Adipocyte (in vitro differentiated cells): ENCODE results near the gene TSPAN33.
A peak's percentile ranks its signal among the peaks of the same experiment; 100 is the strongest.
"Not testable (repeated sequence)": the region's sequence is repeated elsewhere in the genome, so short reads cannot be mapped to it uniquely, and the experiment has no call there.

ENCODE experiments used
- DNase-seq: peaks from one replicate; pipeline ENCODE4 v3.0.0-alpha.2; 2015; ENCODE audit warnings: low read depth
- H3K27me3 ChIP-seq: replicated peaks from 2 replicates; pipeline ENCODE4 v1.7.0; 2013; ENCODE audit warnings: mild to moderate bottlenecking, low read length, moderate library complexity; ENCODE audit not compliant: control insufficient read depth, insufficient read depth
- H3K36me3 ChIP-seq: 2 replicates; pipeline ENCODE4 v1.7.0; 2013; ENCODE audit warnings: low read length, mild to moderate bottlenecking, moderate library complexity; ENCODE audit not compliant: control insufficient read depth, insufficient read depth, severe bottlenecking
- H3K4me1 ChIP-seq: 2 replicates; pipeline ENCODE4 v1.7.0; 2013; ENCODE audit warnings: mild to moderate bottlenecking, low read length, moderate library complexity; ENCODE audit not compliant: control insufficient read depth, insufficient read depth
- H3K4me3 ChIP-seq: 2 replicates; pipeline ENCODE4 v1.7.0; 2013; ENCODE audit warnings: mild to moderate bottlenecking, low read length, moderate library complexity
- H3K9ac ChIP-seq: 2 replicates; pipeline ENCODE4 v1.7.0; 2013; ENCODE audit warnings: mild to moderate bottlenecking, low read length, moderate library complexity
- H3K9me3 ChIP-seq: 2 replicates; pipeline ENCODE4 v1.7.0; 2013; ENCODE audit warnings: mild to moderate bottlenecking, low read length, moderate library complexity; ENCODE audit not compliant: control insufficient read depth

The TSPAN33 gene

GRCh38 chr7:129213828-129214227, 69.3 kb downstream of the TSPAN33 start:
- no peaks in the 10 kb centered on the region for H3K9me3 ChIP-seq
- DNase-seq: no peak
- H3K9ac ChIP-seq: no peak overlapping the region
- H3K36me3 ChIP-seq: no peaks in the 10 kb centered on the region
- peaks cover 32% of the 10 kb centered on the region for H3K27me3 ChIP-seq
- no peaks in the 10 kb centered on the region for H3K4me1 ChIP-seq
- no peak overlapping the region for H3K4me3 ChIP-seq

GRCh38 chr7:129215691-129216090, 71.2 kb downstream of the TSPAN33 start:
- not testable (repeated sequence) for DNase-seq, H3K4me3 ChIP-seq, H3K9me3 ChIP-seq, H3K9ac ChIP-seq, H3K4me1 ChIP-seq, H3K36me3 ChIP-seq
- peaks cover 18% of the 10 kb centered on the region for H3K27me3 ChIP-seq

GRCh38 chr7:129216101-129216715, 71.7 kb downstream of the TSPAN33 start:
- not testable (repeated sequence) for H3K9ac ChIP-seq, H3K4me1 ChIP-seq, H3K36me3 ChIP-seq, H3K9me3 ChIP-seq, H3K4me3 ChIP-seq, DNase-seq
- peaks cover 13% of the 10 kb centered on the region for H3K27me3 ChIP-seq

GRCh38 chr7:129216821-129217416, 72.4 kb downstream of the TSPAN33 start:
- H3K27me3 ChIP-seq: peaks cover 12% of the 10 kb centered on the region
- H3K4me3 ChIP-seq, H3K9me3 ChIP-seq, DNase-seq, H3K36me3 ChIP-seq, H3K9ac ChIP-seq, H3K4me1 ChIP-seq: not testable (repeated sequence)

GRCh38 chr7:129218514-129219062, 74.1 kb downstream of the TSPAN33 start:
- no peaks in the 10 kb centered on the region for H3K4me1 ChIP-seq
- no peak overlapping the region for H3K9ac ChIP-seq
- DNase-seq: peak; percentile 95

GRCh38 chr7:129219166-129219565, 74.7 kb downstream of the TSPAN33 start:
- H3K4me1 ChIP-seq, DNase-seq, H3K4me3 ChIP-seq, H3K9ac ChIP-seq, H3K36me3 ChIP-seq, H3K27me3 ChIP-seq, H3K9me3 ChIP-seq: not testable (repeated sequence)

More at GRCh38 chr7:129218514-129219062, 74.1 kb downstream of the TSPAN33 start:
- peaks cover 6% of the 10 kb centered on the region for H3K27me3 ChIP-seq
- no peak overlapping the region for H3K4me3 ChIP-seq
- no peaks in the 10 kb centered on the region for H3K9me3 ChIP-seq
- H3K36me3 ChIP-seq: no peaks in the 10 kb centered on the region
